ENCODE measurements around the gene KCNJ11. TPM values are rescaled to one million over a fixed set of nuclear protein-coding genes. Genes with fewer than 3 reads are reported as not detected.

Gene KCNJ11
- total and polyA plus RNA-seq, 2 of the 4 experiments (the other 2 are of a cell fraction) = not detected

DNA sequence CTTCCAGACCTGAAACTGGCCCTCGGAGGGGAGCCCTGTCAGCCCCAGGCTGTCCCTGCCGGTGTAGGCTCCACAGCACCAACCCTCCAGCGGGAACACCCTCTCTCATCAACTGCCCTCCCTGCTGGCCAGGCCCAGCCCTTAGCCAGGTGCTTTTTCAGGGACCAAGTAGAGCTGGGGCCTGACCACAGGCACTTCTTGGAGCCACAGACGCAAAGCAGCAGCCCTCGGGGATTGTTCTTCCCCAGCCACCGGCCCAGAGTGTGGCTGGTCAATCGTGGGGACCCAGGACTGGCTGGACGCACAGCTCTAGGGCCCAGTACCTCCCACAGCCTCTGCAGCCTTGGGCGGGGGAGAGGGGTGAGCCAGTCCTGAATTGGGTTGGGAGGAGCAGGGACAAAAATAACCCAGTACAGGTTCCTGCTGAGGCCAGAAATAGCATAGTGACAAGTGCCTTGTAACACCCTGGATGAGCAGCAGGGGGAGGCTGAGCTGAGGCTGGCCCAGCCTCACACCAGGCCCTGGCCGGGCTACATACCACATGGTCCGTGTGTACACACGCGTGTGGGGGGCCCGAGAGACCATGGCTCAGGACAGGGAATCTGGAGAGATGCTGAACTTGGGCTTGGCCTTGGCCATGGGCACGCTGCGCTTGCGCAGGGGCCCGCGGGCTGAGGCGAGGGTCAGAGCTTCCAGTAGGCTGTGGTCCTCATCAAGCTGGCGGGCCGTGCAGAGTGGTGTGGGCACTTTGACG, 2.0 kb downstream of the KCNJ11 start:
- H3K23ac ChIP-seq (ENCODE audit: low read depth, low read length) = no peak overlapping the region
- peaks cover 20% of the 10 kb centered on the region; the same call in 1 of the 2 replicates for H3K27me3 ChIP-seq (ENCODE audit: control insufficient read depth, insufficient read depth, low read length)
- no peaks in the 10 kb centered on the region for H3K36me3 ChIP-seq (ENCODE audit: control insufficient read depth, insufficient read depth, low read length)
- no peak overlapping the region for H2BK120ac ChIP-seq (ENCODE audit: low read depth, low read length)
- no peak overlapping the region for H4K8ac ChIP-seq (ENCODE audit: low read depth in 2 of 2, low read length in 2 of 2)
- DNase-seq = peak; percentile 34
- no peak overlapping the region for H2BK5ac ChIP-seq (ENCODE audit: low read depth, low read length, poor library complexity, severe bottlenecking)
- H3K4me3 ChIP-seq (ENCODE audit: insufficient read depth, low read depth, low read length) = no peak overlapping the region
- ATAC-seq (ENCODE audit: low read depth) = peak; percentile 46
- H2AK5ac ChIP-seq (ENCODE audit: low read depth, low read length) = no peak overlapping the region
- H3K79me1 ChIP-seq (ENCODE audit: low read depth in 1 of 2, low read length in 2 of 2) = no peaks in the 10 kb centered on the region
- no peak overlapping the region for H4K91ac ChIP-seq (ENCODE audit: insufficient read depth, low read depth, low read length)
- dilution Hi-C loops (cut with HindIII; ENCODE audit: low sequenced_read_pairs, unreplicated experiment) = no loop called here
- TF ChIP-seq, protein P1, sequence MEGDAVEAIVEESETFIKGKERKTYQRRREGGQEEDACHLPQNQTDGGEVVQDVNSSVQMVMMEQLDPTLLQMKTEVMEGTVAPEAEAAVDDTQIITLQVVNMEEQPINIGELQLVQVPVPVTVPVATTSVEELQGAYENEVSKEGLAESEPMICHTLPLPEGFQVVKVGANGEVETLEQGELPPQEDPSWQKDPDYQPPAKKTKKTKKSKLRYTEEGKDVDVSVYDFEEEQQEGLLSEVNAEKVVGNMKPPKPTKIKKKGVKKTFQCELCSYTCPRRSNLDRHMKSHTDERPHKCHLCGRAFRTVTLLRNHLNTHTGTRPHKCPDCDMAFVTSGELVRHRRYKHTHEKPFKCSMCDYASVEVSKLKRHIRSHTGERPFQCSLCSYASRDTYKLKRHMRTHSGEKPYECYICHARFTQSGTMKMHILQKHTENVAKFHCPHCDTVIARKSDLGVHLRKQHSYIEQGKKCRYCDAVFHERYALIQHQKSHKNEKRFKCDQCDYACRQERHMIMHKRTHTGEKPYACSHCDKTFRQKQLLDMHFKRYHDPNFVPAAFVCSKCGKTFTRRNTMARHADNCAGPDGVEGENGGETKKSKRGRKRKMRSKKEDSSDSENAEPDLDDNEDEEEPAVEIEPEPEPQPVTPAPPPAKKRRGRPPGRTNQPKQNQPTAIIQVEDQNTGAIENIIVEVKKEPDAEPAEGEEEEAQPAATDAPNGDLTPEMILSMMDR (conservative IDR thresholded peaks at IDR 0.05; ENCODE audit: low read depth, low read length) = peak; percentile 59
- TF ChIP-seq NFE2L2 (IDR thresholded peaks at IDR 0.05; ENCODE audit: low read depth, low read length) (no peak), SMC3 (IDR thresholded peaks at IDR 0.05; ENCODE audit: low read depth, low read length) (peak; percentile 47; the same call in 1 of the 2 replicates), RAD21 (IDR thresholded peaks at IDR 0.05; ENCODE audit: low read length) (peak; percentile 49)
- WGBS, 2 experiments (ENCODE audit: extremely low coverage in 2 of 2, insufficient read length in 1 of 2) = 59% methylated on average over 8 of the region's 23 CpGs; no CpG with 5 or more reads in 1 of the 2 experiments
- H4K5ac ChIP-seq (ENCODE audit: low read depth, low read length) = no peak overlapping the region
- no peak overlapping the region for H3K27ac ChIP-seq (ENCODE audit: insufficient read depth, low read length)
- H4K20me1 ChIP-seq (ENCODE audit: insufficient read depth, low read length) = no peaks in the 10 kb centered on the region
- H3K4me1 ChIP-seq (ENCODE audit: control insufficient read depth, insufficient read depth, low read length) = peaks cover 4% of the 10 kb centered on the region
- no peak overlapping the region for H3K9ac ChIP-seq (ENCODE audit: low read depth, low read length)
- H3K9me1 ChIP-seq (ENCODE audit: insufficient read depth, low read length) = peaks cover 14% of the 10 kb centered on the region
- no peak overlapping the region for H2BK15ac ChIP-seq (ENCODE audit: low read depth, low read length)
- POLR2A ChIA-PET (ENCODE audit: unreplicated experiment) = no interaction called here
- BruUV-seq (replicated peaks) = no TSS peak
- H3K56ac ChIP-seq (ENCODE audit: extremely low read depth, insufficient read depth, low read length) = no peak overlapping the region
- no peak overlapping the region for H3K4me2 ChIP-seq (ENCODE audit: low read depth, low read length)
- H3K18ac ChIP-seq (ENCODE audit: low read depth, low read length) = no peak overlapping the region
- CTCF ChIA-PET = interaction anchor here (0.5 to 1.2 kb wide), 5 partner anchors 26 to 179 kb away, joined by 3 read pairs; partner anchors contain the start of gene PIK3C2A
- H2BK20ac ChIP-seq (ENCODE audit: low read depth, low read length) = no peak overlapping the region
- intact Hi-C loops (cut with micrococcal nuclease) = no loop called here
- no peak overlapping the region for H3K4ac ChIP-seq (ENCODE audit: low read depth, low read length)
- in situ Hi-C loops (cut with MboI; ENCODE audit: low sequenced_read_pairs) = no loop called here
- H2AK9ac ChIP-seq (replicated peaks; ENCODE audit: low read depth, low read length, poor library complexity) = peak overlapping the region; percentile 57
- peak overlapping the region; percentile 64 for H2AFZ ChIP-seq (replicated peaks; ENCODE audit: low read length, poor library complexity)
- H3K14ac ChIP-seq (replicated peaks; ENCODE audit: low read depth, low read length) = no peak overlapping the region
- H3K9me3 ChIP-seq (ENCODE audit: control insufficient read depth, insufficient read depth, low read length) = no peaks in the 10 kb centered on the region
